ENCODE data around the gene TBC1D10A. TPM values are rescaled to one million over a fixed set of nuclear protein-coding genes. Genes with fewer than 3 reads are reported as not detected.
"Not testable (repeated sequence)": the region's sequence is repeated elsewhere in the genome, so short reads cannot be mapped to it uniquely, and the experiment has no call there.

TBC1D10A gene
- total RNA-seq, 4 donors from 2014 or later = 18.4 to 25.9 (median 20.8) TPM

DNA sequence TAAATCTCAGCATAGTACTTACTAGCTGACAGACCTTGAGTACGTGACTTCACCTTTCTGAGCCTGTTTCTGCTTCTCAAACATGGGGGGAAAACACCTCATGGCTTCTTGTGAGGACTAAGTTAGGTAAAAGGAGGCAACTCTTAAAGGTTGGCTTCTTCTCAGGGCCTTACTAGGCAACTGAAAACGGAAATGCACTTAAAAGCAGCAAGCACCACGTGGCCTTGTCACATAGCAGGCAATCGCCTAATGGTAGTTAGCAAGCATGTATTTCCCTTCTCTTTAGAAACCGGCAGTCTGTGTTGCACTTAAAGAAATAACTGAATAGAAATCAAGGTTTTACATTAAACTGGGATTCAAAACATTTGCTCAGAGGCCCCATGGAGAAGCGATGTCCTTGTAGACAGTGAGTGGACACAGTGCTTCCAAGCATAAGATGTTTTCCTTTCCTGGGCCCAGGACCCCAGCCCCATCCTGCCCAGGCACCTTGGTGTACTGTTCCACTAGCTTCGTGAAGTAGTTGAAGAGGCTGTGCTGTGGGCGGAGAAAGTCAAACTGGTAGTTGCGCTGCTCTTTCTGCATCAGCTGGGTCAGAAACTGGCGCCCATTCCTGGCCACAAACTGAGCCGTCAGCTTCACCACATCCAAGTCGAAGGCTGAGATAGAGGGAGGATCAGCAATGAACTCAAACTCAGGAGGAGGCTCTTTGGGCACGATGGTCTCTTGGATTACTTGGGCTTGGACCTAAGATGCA is 17.9 kb upstream of the TBC1D10A start:
- Histone ChIP-seq H3K27ac (no peak overlapping the region), H3K27me3 (no peaks in the 10 kb centered on the region), H3K9me3 (no peaks in the 10 kb centered on the region), H3K4me3 (no peak overlapping the region), H3K36me3 (peaks cover 0 to 97% (median 0%) of the 10 kb centered on the region in 3 donors), H3K4me1 (no peaks in the 10 kb centered on the region)
- DNase-seq = no peak
- no peak for TF ChIP-seq POLR2A (IDR thresholded peaks at IDR 0.05)
- TF ChIP-seq, protein P1, sequence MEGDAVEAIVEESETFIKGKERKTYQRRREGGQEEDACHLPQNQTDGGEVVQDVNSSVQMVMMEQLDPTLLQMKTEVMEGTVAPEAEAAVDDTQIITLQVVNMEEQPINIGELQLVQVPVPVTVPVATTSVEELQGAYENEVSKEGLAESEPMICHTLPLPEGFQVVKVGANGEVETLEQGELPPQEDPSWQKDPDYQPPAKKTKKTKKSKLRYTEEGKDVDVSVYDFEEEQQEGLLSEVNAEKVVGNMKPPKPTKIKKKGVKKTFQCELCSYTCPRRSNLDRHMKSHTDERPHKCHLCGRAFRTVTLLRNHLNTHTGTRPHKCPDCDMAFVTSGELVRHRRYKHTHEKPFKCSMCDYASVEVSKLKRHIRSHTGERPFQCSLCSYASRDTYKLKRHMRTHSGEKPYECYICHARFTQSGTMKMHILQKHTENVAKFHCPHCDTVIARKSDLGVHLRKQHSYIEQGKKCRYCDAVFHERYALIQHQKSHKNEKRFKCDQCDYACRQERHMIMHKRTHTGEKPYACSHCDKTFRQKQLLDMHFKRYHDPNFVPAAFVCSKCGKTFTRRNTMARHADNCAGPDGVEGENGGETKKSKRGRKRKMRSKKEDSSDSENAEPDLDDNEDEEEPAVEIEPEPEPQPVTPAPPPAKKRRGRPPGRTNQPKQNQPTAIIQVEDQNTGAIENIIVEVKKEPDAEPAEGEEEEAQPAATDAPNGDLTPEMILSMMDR (IDR thresholded peaks at IDR 0.05) = no peak

DNA sequence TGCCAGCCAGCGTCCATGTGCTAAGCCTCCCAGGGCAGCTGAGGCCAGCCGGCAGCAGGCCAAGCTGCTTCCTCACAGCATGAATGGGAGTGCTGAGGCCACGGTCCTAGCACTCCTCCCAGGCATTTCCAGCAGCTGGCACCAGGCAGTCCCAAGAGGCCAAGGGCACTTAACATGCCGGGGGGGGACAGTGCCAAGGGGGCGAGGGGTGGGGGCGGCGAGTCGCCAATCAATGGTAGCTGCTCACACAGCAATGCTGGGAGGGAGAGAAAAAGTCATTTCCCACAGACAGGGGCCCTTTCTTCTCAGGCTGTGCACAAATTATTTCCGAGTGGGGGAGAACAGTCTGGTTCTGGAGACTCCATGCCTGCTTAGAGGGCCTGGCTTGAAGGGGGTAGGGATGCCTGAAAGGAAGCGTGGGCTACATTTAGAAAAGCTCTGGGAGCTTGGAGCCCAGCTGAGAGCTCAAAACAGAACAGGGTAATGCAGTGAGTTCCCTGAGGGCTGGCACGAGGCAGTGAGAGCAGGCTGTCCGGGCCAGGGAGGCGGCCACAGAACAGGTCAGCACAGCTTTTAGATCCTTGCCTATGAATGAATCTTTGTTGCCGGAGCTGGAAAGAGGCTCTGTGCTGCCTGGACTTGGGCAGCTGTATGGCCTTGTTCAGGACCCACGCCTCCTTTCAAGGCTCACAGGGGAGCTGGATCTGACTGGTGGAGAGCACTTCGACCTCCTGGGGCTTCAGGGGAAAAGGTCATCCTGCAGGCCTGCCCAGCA is 14.4 kb upstream of the TBC1D10A start:
- DNase-seq = no peak
- Histone ChIP-seq H3K27ac (no peak overlapping the region), H3K9me3 (no peaks in the 10 kb centered on the region), H3K4me3 (no peak overlapping the region), H3K36me3 (peaks cover 0 to 100% (median 0%) of the 10 kb centered on the region in 3 donors), H3K27me3 (no peaks in the 10 kb centered on the region), H3K4me1 (no peaks in the 10 kb centered on the region)
- TF ChIP-seq, protein P1 (IDR thresholded peaks at IDR 0.05) = no peak
- TF ChIP-seq POLR2A (IDR thresholded peaks at IDR 0.05) = no peak

DNA sequence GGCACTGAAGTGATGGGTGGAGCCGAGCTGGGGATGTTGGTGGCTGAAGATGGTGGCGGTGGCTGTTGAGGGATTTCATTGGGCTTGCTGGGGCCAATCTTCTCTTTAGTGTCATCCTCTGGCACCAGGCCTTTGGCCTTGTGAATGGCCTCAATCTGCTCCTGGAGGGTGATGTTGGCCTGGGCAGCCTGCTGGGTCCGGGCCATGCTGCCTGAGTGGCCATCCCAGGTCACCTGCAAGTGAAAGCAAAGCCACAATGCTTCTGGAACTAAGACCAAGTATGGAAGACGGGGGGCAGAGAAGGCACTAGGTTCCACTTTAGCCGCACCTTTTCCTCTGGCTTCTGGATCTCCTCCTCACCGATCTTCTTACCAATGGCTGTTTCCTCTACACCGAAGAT is 12.1 kb upstream of the TBC1D10A start:
- TF ChIP-seq POLR2A (IDR thresholded peaks at IDR 0.05) = no peak
- TF ChIP-seq, protein P1 (IDR thresholded peaks at IDR 0.05) = no peak
- DNase-seq = no peak
- Histone ChIP-seq H3K27me3 (no peaks in the 10 kb centered on the region), H3K27ac (no peak overlapping the region), H3K9me3 (no peaks in the 10 kb centered on the region), H3K4me1 (peaks cover 0 to 2% (median 0%) of the 10 kb centered on the region in 4 donors), H3K4me3 (no peak overlapping the region), H3K36me3 (peaks cover 0 to 100% (median 0%) of the 10 kb centered on the region in 3 donors)

DNA sequence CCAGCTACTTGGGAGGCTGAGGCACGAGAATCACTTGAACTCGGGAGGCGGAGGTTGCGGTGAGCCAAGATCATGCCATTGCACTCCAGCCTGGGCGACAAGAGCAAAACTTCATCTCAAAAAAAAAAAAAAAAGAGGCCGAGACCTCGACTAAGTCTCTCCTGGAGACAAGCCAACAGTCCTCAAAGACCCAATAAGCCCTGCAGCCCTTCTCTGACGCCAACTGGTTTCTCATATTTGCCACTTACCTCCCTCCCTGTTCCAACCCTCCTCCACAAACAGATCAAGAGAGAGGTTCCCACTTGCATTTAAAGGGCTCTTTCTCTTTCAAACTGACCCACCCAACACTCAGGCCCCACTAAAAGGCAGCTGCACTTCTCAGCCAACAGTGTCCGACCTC is 11.6 kb upstream of the TBC1D10A start:
- not testable (repeated sequence) for H3K27ac ChIP-seq, H3K4me3 ChIP-seq, H3K9me3 ChIP-seq, H3K27me3 ChIP-seq, DNase-seq, H3K4me1 ChIP-seq
- peaks cover 0 to 100% (median 0%) of the 10 kb centered on the region in 3 donors for H3K36me3 ChIP-seq

DNA sequence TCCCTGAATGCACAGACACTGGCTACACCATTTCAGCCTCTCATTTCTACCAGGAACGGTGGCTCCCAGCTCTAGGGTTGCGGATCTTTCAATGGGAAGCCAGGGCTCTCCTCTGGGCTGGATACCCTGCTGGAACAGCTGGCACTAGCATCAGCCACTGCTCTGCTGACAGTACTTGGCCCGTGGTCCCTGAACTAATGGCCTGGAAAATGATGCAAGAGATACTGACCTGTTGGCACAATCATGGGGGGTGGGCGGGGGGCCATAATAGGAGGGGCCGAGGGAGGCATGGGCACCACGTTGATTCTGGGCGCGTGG is 10.7 kb upstream of the TBC1D10A start:
- H3K9me3 ChIP-seq = no peaks in the 10 kb centered on the region
- H3K4me3 ChIP-seq = no peak overlapping the region
- H3K36me3 ChIP-seq = peaks cover 0 to 100% (median 0%) of the 10 kb centered on the region in 3 donors
- TF ChIP-seq, protein P1 (IDR thresholded peaks at IDR 0.05) = no peak
- TF ChIP-seq POLR2A (IDR thresholded peaks at IDR 0.05) = no peak
- DNase-seq = no peak
- H3K4me1 ChIP-seq = peaks cover 0 to 4% (median 0%) of the 10 kb centered on the region in 4 donors
- no peaks in the 10 kb centered on the region for H3K27me3 ChIP-seq
- no peak overlapping the region for H3K27ac ChIP-seq

All from Peyer's patch (tissue), 4 donors.